LoVo (cell line): ENCODE measurements around the gene DOCK8.
A peak's percentile ranks its signal among the peaks of the same experiment; 100 is the strongest.
"Not testable (repeated sequence)": the region's sequence is repeated elsewhere in the genome, so short reads cannot be mapped to it uniquely, and the experiment has no call there.

ENCODE experiments used
- DNase-seq: peaks from one replicate; pipeline ENCODE4 v3.0.0-alpha.2; 2016; ENCODE audit warnings: low spot score

DOCK8 gene

GRCh38 chr9:365436-365835 is 150.8 kb downstream of the DOCK8 start:
- DNase-seq = no peak

GRCh38 chr9:366620-367019 is 152.0 kb downstream of the DOCK8 start:
- DNase-seq = no peak

GRCh38 chr9:370086-370485 is 155.4 kb downstream of the DOCK8 start:
- DNase-seq = no peak

- no peak for DNase-seq
These were observed 156.7 kb downstream of the DOCK8 start for GRCh38 chr9:371349-371748.

- DNase-seq = no peak
These were observed 157.5 kb downstream of the DOCK8 start for GRCh38 chr9:372128-372527.

- no peak for DNase-seq
These were observed 159.1 kb downstream of the DOCK8 start for GRCh38 chr9:373759-374206.

GRCh38 chr9:374736-375135 is 160.1 kb downstream of the DOCK8 start:
- DNase-seq = no peak

GRCh38 chr9:376115-376514 is 161.4 kb downstream of the DOCK8 start:
- peak; percentile 60 for DNase-seq

- no peak for DNase-seq
These were observed 163.6 kb downstream of the DOCK8 start for GRCh38 chr9:378263-378662.

- no peak for DNase-seq
These were observed 167.7 kb downstream of the DOCK8 start for GRCh38 chr9:382383-382782.

GRCh38 chr9:385818-386398 is 171.2 kb downstream of the DOCK8 start:
- peak; percentile 59 for DNase-seq

- no peak for DNase-seq
These were observed 174.5 kb downstream of the DOCK8 start for GRCh38 chr9:389159-389558.

GRCh38 chr9:389758-390157 is 175.1 kb downstream of the DOCK8 start:
- DNase-seq = no peak

- DNase-seq = no peak
These were observed 177.6 kb downstream of the DOCK8 start for GRCh38 chr9:392077-392804.

- no peak for DNase-seq
These were observed 179.8 kb downstream of the DOCK8 start for GRCh38 chr9:394347-395052.

GRCh38 chr9:396396-396795 is 181.7 kb downstream of the DOCK8 start:
- no peak for DNase-seq

GRCh38 chr9:398085-398484 is 183.4 kb downstream of the DOCK8 start:
- no peak for DNase-seq

GRCh38 chr9:401223-401622 is 186.6 kb downstream of the DOCK8 start:
- DNase-seq = no peak

- DNase-seq = no peak
These were observed 189.6 kb downstream of the DOCK8 start for GRCh38 chr9:404234-404633.

GRCh38 chr9:405341-405740 is 190.7 kb downstream of the DOCK8 start:
- no peak for DNase-seq

- DNase-seq = no peak
These were observed 192.4 kb downstream of the DOCK8 start for GRCh38 chr9:406886-407654.

- not testable (repeated sequence) for DNase-seq
These were observed 195.0 kb downstream of the DOCK8 start for GRCh38 chr9:409655-410054.

GRCh38 chr9:414595-414994 is 199.9 kb downstream of the DOCK8 start:
- DNase-seq = no peak
